ENCODE data around the gene LDLRAD3.

GRCh38 chr11:36023922-36024321 lies 80.1 kb downstream of the LDLRAD3 start:
- TF ChIP-seq CTCF (IDR thresholded peaks at IDR 0.05) (no peak), POLR2A (IDR thresholded peaks at IDR 0.05) (no peak)
